NCI-H510A treated with DMSO at 0.1 percent for 48 hours (cell line): ENCODE data around the gene MYMK.

ENCODE experiments used
- DNase-seq: peaks from one replicate; lab custom pipeline; 2025; lab: John Stamatoyannopoulos, UW

The MYMK gene

DNA sequence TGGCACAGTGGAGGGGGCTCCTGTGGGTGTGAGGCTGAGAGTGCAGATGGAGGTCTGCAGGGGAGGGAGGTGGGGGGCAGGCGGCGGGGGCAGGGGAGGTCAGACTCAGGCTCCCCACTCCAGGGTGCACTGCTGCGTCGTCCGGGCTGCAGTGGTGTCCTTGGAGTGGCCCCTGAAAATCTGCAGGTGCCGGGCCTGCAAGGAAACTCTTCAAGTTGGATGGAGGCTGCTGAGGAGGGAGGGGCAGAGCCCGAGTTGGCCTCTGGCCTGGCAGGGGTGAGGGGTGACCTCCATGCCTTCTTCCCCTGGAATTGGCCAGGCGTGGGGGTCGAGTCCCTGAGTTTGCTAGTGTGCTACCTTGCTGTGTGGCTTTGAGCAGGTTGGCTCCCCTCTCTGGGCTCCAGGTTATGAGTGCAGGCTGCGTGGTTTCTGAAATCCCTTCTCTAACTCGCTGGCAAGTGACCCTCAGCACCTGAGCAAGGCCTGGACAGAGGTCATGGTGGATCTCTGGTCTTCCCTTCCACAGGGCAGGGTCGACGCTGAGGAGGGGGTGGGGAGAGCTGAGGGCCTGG lies 10.6 kb upstream of the MYMK start:
- DNase-seq: no peak

DNA sequence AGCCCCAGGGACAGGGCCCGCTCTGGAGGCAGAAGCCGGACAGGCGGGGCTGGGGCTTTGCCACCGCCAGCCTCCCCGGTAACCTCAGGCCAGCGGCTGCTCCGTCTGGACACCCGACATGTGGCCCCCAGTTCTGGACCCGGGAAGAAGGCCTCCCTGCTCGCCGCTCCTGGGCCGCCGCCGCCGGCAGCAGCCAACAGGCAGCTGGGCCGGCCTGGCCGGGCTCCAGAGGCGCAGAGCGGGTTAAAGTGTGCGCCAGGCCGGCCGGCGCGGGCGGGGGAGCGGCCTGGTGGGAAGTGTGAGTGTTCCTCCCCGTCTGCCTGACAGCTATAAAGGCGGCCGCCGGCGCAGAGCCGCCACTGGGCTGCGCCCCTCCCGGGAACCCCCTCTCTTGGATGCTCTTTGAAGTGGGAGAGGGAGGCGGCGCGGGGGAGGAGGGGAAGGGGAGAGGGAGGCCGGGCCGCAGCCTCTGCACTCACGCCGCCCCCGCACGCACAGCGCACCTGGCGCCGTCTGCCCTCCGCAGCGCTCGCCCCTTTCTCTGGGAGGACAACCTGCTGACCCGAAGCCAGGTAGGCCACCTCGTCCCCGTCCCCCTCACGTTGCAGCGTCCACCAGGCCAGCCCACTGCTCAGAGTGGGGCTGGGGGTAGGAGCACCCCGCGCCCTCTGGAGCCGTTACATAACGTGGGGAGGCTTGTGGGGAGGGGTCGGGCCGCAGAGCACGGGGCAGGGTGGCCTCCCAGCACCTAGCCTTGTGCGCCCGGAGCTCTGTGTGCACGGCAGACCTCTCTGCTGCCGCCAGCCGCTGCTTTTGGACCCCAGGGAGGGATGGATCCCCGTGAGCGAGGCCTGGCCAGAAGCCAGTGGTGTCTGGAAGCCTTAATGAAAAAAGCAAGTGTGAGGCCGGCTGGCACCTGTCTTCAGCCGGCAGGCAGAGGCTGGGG lies 9.9 kb upstream of the MYMK start, which contains the start of gene ADAMTSL2:
Gene ADAMTSL2 (plus strand): TSS at position 359 of the 946 bp plus-strand sequence. CDS start 2,009 bp downstream, outside the sequence.
- DNase-seq: peak; percentile 57

DNA sequence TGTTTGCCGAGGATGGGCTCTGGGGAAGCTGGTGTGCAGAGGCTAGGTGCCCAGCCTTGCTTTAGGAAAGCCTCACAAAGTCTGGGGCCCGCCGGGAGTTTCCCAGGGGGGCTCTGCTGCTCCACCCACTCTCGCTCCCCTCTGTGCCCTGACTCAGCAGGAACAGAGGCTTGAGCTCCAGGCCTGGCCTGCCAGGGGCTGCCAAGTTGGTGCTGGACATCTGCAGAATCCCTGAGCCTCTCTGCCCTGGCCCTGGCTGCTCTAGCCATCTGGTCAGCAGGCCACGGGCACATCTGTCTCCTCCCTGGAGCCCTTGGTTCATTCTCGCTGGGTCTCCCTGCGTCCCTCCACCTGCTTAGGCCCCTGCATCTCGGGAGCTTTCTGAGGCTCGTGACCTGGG lies 9.1 kb upstream of the MYMK start:
- no peak for DNase-seq

DNA sequence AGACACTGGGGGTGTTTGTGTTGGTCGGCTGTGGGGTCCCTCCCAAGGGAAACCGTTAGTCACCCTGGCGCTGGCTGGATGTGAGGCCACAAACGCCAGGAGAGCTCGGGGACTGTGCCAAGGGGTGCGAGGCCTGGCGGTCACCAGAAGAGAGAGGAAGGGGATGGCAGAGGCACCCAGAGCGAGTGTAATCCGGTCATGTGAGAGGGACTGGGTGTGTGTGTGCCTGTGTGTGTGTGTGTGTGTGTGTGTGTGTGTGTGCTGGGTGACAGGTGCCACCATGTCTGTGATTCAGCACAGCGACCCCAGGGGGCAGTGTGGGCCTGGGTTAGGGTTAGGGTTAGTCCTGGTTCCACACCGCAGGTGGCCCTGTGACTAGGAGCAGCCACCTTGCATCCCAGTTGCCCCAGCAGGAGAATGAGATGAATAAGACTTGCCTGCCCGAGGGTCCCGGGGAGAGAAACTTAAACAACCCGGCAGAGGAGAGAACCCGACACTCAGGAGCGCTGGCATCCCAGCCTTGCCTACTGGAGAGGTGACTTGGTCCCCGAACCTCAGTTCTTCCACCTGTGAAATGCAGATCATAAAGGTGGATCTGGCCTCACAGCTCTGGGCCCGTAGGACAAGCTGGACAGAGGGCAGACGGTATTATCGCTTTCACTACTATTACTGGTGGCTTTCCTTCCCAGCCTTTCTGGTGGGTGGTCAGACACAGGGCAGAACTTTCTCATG lies 8.3 kb upstream of the MYMK start:
- DNase-seq: peak; percentile 80

DNA sequence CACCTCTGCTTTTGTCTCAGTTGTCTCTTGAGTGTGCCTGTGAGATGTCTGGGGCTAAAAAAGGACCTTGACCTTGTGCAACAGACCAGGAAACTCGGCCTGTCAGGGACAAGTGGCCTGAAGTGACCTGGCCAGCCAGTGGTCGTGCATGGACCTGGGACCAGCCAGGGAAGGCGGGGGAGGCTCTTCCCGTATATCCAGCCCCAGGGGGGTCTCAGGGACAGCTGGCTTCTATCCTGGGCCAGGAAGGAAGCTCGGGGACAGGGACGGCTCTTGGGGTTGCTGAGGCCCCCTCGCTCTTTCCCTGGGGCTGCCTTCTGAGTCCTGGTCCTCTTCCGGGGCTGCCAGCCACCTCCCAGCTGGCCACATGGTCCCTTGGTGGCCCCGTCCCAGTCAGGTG lies 6.5 kb upstream of the MYMK start:
- no peak for DNase-seq

DNA sequence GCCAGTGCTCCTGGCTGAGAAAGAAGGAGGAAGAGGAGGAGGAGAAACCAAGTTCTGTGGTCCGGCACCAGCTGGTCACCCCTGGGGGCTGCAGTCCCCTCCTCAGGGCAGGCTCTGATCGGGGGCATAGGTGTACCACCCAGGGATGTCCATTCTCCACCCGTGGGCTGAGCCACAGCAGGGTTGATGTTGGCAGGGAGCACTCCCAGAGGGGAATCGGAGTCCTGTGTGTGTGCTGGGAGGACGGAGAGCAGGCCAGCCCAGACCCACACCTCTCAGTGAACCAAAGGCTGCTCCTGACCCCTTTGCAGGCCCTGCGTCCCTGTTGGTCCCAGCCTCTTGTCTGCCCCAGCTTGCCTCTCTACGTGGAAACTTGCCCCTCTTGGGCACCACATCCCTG lies 5.1 kb upstream of the MYMK start:
- DNase-seq: no peak

DNA sequence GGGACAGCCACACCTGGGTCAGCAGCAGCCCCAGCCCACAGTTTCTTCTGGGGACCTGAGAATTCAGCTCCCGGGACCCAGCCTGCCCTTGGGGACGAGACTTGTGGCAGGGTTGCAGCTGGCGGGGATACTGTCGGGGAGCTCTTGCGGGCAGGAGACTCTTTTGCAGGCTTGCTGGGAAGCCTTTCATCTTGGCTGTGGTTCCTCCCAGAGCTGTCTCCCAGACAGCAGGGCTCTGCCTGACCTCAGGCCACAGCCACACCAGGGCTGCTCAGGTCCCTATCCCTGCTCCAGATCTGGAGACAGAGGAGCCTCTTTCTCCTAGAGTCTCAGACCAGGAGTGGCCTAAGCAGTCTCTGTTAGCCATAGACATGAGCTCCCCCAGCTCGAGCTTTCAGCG lies 4.7 kb upstream of the MYMK start:
- DNase-seq: no peak

DNA sequence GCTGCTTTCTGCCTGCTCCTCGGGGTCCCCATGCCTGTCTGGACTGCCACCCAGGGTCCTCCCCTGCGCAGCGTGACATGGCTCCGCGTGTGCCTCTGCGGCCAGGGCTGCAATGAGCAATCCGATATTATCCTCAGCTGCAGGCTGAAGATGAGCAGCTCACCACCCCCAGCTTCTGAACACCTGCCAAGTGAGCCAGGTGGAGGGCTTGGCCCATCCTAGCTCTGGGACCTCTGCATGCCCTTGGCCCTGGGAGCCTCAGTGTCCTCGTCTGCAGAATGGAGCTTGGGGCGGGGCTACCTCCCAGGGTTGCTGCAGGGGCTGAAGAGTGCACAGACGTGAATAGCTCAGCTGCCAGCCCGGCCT lies 4.1 kb upstream of the MYMK start:
- DNase-seq: peak; percentile 26

DNA sequence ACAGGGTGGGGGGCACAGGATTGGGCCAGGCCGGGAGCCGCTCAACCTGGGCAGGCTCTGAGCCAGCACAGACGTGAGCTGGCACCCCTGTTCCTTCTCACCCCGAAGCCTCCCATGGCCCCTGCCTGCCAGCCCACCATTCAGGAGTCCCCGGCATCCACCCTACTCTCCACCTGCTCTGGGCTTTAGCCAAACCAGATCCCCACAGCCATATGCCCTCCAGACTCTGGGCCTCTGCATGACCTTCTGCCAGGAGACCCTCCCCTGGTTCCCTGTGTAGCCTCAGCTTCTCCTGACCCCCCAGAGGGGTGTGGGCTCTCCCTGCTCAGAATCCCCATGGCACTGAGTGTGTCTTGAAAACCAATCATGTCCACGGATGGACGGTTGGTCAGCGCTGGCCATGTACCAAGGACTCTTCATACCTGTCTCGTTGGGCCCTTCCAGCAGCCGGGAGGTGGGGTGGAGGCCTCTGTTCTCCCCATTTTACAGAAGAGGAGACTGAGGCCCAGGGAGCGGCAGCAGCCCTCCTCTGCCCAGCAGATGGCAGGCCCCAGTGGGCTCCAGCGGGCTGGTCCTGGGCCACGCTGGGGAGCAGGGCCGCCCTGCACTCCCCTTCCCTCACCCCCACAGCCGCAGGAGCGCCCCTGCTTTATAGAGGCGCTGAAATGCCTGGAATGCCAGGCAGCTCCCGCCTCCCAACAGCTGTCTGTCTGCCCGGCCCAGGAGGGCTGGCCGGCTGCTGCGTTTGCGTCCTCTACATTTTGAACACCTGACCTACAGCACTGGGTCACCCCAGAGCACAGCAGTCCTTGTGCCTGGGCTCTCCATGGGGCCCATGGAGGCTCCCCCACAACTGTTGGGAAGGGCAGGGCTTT lies 3.5 kb upstream of the MYMK start:
- no peak for DNase-seq

DNA sequence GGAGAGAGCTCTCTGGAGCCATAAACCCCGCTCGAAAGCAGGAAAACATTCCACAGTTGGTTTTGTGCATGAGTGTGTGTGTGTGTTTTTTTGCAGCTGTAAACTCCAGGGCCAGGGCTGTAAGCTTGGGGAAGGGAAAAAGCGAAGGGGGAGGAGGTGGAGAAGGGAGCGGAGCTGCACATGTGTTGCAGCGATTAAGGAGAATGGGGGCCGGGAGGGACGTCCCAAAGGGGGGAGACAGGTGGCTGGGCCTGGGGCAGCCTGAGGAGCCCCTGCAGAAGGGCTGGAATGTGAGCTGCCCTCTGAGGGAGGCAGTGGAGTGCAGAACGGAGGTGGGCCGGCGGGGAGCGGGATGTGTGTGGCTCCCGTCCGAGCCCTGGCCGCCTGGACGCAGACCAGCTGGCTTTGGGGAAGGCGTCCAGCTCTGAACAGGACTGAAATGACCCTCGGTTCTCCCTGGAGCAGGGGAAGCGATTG lies 2.7 kb upstream of the MYMK start:
- no peak for DNase-seq

DNA sequence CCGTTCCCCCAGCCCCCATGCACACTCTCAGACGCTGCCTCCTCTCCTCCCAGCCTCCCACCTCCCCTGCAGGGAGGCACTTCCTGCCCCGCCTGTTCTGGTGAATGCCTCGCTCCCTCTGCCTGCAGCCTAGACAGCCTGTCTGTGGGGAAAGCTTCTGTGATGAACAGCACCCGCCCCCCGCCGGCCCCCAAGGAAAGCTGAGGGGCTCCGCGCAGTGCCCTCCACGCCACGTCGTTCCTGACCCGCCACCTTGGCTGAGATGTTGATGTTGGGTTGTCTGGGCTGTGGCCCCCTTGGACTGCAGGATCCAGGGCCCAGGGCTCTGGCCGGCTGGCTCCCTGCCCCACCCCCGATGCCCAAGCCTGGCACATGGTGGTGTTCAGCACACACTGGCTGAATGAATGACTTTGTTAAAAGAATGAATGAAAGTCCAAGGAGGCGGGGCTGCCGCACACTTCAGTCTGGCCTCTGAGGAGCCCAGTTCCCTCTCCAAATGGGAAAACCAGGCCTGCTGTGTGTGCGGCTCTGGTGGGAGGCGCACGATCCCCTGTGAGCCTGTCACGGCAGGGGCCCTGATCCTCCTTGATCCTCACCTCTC lies 2.1 kb upstream of the MYMK start:
- DNase-seq: peak; percentile 37

DNA sequence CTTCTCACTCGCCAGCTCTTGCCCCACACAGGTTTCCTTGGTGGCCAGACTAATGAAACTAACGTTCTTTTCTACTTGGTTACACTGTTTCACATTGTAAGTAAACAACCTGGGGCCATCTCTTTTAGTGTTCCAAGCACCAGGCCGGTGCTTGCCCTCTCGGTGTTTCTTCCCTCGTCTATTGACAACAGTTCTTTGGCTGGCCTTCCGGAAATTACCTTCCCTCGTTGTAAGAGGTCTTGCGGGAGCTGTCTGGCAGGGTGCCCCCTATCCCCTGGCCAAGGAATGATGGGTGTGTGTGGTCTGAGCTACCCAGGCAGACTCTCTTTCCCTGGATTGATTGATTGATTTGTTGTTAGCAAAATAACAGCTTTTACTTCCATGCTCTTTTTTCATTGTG lies 918 bp upstream of the MYMK start:
- no peak for DNase-seq

DNA sequence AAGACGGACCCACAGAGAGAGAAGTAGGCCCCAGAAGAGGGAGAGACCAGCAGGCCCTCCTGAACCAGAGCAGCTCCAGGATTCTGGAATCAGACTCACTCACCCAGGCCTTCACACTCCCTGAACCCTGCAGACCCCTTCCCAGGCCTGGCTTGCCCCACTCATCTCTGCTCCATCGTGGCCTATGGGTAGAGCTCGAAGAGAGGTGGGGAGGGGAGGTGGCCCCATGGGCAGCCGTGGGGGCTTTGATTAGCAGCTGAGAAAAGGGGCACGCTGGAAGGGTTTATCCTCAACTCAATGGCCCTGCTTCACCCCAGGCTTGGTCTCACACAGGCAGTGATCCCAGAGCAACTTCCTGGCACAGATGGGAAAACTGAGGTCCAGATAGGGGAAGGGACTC lies 613 bp downstream of the MYMK start:
- DNase-seq: no peak

DNA sequence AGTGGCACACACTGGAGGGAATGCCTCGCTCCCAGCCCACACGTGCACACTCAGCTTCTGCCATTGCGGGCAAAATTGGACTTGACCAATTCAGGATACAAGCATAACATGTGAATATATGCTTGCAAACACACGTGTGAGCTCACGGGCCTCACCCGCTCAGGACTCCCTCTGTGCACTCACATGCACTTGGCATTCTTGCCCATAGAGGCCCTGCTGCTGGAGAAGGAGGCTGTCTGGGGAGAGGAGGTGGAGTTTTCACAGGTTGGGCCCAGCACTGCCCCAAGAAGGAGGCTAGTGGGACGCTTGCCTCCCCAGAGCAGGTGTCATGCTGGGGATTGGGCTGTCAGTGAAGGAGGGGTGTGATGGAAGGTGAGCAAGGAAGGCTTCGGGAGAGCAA lies 1.7 kb downstream of the MYMK start:
- no peak for DNase-seq

DNA sequence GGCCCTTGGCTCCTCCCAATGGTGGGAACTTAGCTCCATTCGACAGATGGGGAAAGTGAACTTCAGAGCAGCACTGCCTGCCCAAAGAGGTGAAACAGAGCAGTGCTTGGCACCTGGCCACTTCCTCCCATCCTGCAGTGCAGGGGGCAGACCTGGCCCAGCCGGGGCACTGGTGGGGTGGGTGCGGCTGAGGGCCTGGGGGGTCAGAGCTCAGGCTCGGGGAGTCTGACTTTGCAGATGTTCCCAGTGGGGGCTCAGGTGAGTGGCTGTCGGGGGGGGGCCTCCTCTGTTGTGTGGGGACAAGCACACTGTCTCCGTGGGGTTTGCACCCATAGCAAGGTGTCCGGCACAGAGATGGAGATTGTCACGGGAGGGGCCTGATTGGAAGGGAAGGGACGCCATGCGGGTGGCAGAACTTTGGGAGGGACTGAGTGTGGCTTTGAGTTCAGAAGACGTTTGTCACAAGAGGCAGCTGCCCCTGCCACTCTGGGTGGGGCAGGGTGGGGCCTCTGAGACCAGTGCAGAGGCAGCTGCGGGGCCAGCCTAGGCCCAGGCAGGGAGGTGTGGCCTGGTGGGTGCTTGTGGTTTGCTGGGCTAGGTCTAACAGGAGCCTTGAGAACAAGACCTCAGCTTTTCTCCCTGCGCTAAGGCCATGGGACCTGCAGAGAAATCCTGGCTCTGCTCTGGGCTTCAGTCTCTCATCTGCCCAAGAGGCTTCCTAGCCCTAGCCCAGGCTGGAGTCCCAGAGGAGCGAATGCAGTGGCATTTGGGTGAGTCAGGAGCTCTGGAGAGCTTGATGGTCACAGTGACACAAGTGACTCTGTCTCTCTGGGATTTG lies 2.5 kb downstream of the MYMK start:
- DNase-seq: peak; percentile 23

DNA sequence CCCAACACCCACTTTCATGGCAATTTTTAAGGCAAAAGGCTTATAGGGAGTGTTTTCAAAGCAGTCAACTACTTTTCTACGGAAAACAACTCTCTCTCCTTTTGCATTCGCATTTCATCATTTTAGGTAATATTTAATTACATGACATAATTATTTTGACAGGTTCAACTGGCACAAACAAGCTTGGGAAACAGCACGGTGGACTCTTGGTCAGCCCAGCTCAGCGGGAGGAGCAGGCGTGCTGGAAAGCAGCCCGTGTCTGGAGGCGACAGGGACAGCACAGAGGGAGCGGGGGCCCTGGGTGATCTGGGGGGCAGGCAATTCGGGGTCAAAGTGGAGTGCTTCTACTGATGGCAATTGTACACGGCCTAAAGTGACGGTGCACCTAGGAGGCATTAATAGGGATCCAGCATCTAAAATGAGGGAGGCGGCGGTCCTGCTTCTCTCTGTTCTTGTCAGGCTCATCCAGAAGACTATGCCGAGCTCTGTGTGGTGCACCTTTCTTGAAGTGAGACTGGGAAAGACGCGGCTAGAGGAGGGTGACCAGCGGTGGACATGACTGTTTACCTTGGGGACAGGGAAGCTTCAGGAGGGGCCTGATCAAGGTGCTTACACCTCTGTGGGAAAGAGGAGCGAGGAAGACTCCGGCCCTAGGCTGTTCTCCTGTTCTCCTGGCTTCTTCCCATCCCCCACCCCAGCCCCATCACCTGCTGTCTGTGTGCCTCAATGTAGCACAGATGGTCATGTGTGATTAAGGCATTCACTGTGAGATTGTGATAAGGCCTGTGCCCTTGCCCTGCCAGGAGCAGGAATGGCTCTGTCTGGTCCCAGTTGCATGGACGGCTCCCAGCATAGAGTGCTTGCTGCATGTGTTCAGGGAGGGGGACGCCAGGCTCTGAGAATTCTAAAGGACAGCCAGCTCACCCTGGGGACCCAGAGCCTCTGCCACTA lies 3.4 kb downstream of the MYMK start:
- DNase-seq: no peak

DNA sequence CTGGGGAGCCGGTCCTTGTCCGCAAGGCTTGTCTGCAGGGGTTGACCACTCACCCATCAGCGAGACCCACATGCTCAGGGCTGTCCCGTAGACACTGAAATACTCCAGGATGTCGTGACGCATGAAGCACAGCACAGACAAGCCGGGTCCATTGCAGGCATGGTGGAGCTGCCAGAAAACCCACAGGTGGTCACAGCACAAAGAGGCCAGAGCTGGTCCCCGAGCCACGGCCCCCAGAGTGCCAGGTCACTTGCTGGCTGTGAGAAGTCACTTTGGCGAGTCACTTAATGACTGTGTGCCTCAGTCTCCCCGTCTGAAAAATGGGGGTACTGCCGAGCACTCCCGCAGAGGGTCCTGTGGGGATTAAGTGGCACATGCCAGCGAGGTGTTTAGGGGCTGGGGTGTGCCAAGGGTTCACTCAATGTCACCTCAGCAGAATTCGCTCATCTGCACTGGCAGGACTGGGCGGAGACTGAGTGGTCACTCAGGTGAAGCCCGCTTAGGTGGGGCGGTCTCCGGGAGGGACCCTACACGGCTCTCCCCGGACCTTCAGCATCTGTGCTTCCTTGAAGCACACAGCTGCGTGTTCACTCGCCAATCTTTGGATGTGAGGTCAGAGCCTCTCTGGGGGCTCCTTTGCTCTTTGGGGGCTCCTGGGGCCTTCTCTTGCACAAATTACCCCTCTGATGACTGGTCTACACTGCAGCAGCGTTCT lies 4.5 kb downstream of the MYMK start:
- DNase-seq: no peak

DNA sequence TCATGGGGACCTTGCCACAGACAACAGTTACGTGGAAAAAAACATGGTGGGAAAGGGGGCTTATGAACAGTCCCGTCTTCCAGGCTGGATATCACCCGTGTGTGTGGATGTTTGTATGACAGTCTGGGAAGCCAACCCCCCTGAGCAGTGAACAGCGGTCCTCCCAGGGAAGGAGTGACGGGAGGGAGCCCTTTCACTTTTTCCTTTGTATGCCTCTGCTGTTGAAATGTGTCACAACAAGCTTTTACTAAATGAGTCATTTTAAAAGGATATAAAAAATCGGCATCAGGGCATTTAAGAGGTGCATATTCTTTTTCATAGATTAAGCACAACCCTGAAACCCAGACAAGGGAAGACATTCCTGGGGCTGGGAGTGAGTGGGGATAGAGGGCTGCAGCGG lies 5.1 kb downstream of the MYMK start:
- DNase-seq: no peak
